HUES64 (cell line): Measurements from ENCODE around the gene TARBP2.

ENCODE experiments used
- H3K27ac ChIP-seq: 2 replicates; pipeline ENCODE4 v1.7.0; 2013; ENCODE audit warnings: low read depth, low read length, inconsistent platforms
- H3K27me3 ChIP-seq: 2 replicates; pipeline ENCODE4 v1.6.1; 2013; ENCODE audit warnings: mild to moderate bottlenecking, low read length; ENCODE audit not compliant: insufficient read depth
- H3K36me3 ChIP-seq: 2 replicates; pipeline ENCODE4 v1.6.1; 2013; ENCODE audit warnings: mild to moderate bottlenecking, low read length; ENCODE audit not compliant: insufficient read depth
- H3K4me1 ChIP-seq: 2 replicates; pipeline ENCODE4 v1.6.1; 2013; ENCODE audit warnings: mild to moderate bottlenecking, low read length, moderate library complexity; ENCODE audit not compliant: insufficient read depth
- H3K4me3 ChIP-seq: 2 replicates; pipeline ENCODE4 v1.5.1; 2013; ENCODE audit warnings: mild to moderate bottlenecking, low read length, moderate library complexity
- H3K9ac ChIP-seq: 2 replicates; pipeline ENCODE4 v1.6.1; 2013; ENCODE audit warnings: mild to moderate bottlenecking, low read depth, low read length
- H3K9me3 ChIP-seq: 2 replicates; pipeline ENCODE4 v1.6.1; 2013; ENCODE audit warnings: low read depth, low read length; ENCODE audit not compliant: insufficient read depth
- WGBS: fragments of 150-250, 120-280 bp; methylation state at CpG from one replicate; pipeline ENCODE4 v1.1.7; 2013; ENCODE audit warnings: missing lambda C conversion rate; 5-methylcytosine and 5-hydroxymethylcytosine counted together

Gene TARBP2

GRCh38 chr12:53506450-53506785, 5.3 kb downstream of the TARBP2 start:
- 80% methylated on average over 2 of the region's 2 CpGs for WGBS
- no peaks in the 10 kb centered on the region for H3K27me3 ChIP-seq
- peaks cover 46% of the 10 kb centered on the region for H3K36me3 ChIP-seq
- no peaks in the 10 kb centered on the region for H3K9me3 ChIP-seq
- H3K9ac ChIP-seq = no peak overlapping the region
- no peak overlapping the region for H3K4me3 ChIP-seq
- peaks cover 5% of the 10 kb centered on the region; the same call in 1 of the 2 replicates for H3K4me1 ChIP-seq
- no peak overlapping the region for H3K27ac ChIP-seq

GRCh38 chr12:53506881-53507602, 6.0 kb downstream of the TARBP2 start, which contains the start of gene NPFF:
NPFF (minus strand) TSS chr12:53507484; CDS start chr12:53507474, 10 bp downstream.
- H3K36me3 ChIP-seq = peaks cover 52% of the 10 kb centered on the region
- H3K9me3 ChIP-seq = no peaks in the 10 kb centered on the region
- H3K4me3 ChIP-seq = no peak within 1 kb of the TSS
- H3K27ac ChIP-seq = no peak within 1 kb of the TSS
- WGBS = 88% methylated on average over 9 of the region's 9 CpGs
- H3K4me1 ChIP-seq = no peaks in the 10 kb centered on the region; the same call in 1 of the 2 replicates
- H3K9ac ChIP-seq = peak within 1 kb of the TSS; percentile 26; the same call in 1 of the 2 replicates
- no peaks in the 10 kb centered on the region for H3K27me3 ChIP-seq

DNA sequence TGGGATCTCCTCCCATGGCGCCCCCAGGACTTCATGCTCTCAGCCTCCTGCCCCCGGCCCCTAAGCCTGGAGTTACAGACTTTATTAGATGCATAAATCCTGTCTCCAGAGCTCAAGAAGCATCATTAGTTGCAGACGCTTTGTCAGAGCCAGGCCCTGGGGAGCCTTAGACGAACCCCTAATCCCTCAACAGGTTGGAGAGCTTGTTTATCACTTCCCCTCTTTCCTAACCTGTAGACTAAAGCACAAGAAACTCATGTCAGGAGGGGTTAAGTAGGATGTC, 6.5 kb downstream of the TARBP2 start:
- no peak overlapping the region for H3K9ac ChIP-seq
- H3K9me3 ChIP-seq = no peaks in the 10 kb centered on the region
- H3K4me3 ChIP-seq = no peak overlapping the region
- no peaks in the 10 kb centered on the region for H3K4me1 ChIP-seq
- no peak overlapping the region for H3K27ac ChIP-seq
- no peaks in the 10 kb centered on the region for H3K27me3 ChIP-seq
- 82% methylated on average over 4 of the region's 4 CpGs for WGBS
- H3K36me3 ChIP-seq = peaks cover 57% of the 10 kb centered on the region

DNA sequence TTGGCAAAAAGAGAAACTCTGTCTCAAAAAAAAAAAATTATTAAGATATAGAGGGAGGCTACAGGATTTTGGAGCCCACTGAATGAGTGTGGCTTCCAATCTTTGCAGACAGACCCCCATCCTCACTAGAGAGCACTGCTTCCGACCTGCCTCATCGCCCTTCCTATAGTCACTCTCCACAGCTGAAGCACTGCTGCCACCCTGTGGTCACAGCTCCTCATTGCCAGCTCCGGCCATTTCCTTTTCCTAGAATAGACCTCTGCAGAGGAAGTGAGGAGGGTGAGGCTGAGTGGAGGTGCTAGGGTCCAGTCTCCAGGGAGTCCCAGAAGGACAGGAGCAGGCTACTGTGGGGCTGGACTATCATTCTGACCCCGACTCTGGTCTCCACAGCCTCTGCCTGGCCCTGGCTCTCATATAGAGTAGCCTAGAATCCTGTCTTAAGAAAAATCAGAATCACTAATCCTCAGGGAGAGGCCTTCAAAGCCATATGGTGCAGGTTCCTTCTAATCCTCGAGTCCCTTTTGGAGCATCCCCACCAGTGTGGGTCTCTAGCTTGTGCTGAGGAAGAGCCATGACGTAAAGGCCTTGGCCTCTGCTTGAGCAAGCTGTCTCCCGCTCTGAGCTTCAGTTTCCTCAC, 7.6 kb downstream of the TARBP2 start:
- Histone ChIP-seq H3K27ac (no peak overlapping the region), H3K27me3 (no peaks in the 10 kb centered on the region), H3K9me3 (no peaks in the 10 kb centered on the region), H3K36me3 (peaks cover 64% of the 10 kb centered on the region), H3K4me1 (no peaks in the 10 kb centered on the region), H3K9ac (no peak overlapping the region), H3K4me3 (no peak overlapping the region)
- WGBS = 40% methylated on average over 7 of the region's 7 CpGs

GRCh38 chr12:53510181-53510812, 9.2 kb downstream of the TARBP2 start:
- Histone ChIP-seq H3K9me3 (no peaks in the 10 kb centered on the region), H3K4me1 (no peaks in the 10 kb centered on the region), H3K27me3 (no peaks in the 10 kb centered on the region), H3K36me3 (peaks cover 64% of the 10 kb centered on the region), H3K27ac (no peak overlapping the region), H3K9ac (no peak overlapping the region), H3K4me3 (no peak overlapping the region)
- 96% methylated on average over 9 of the region's 9 CpGs for WGBS

DNA sequence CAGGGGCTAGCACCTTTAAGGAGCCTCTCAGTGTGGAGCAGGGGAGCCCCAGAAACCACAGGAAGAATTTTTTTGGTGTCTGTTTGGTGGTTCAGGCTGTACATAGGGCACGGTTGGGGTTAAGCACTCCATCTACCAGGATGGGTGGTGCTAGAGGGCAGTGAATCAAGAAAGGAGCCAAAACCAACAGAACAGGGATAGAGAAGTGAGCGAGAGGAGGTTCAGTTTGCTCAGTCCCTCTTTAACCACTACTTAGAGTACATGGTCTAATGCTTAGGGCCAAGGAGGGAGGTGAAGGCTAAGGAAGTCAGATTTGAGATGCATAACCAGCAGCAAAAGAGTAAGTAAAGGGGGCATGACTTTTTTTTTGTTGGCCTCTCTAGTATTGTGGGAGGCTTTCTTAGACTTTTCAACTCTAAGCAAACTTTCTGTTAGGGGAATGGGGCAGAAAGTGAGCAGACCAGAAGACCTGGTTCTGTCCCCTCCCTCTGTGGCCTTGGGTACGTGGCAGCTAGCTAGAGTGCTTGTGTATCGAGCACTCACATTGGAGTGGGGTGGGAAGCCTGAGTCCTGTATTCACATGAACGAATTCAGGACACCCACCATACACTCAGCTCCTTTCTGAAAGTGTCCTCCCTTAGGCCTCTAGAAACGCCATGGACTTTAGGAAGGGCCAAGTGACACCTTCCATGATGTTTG, 12.8 kb downstream of the TARBP2 start:
- H3K27me3 ChIP-seq = no peaks in the 10 kb centered on the region
- WGBS = 94% methylated on average over 5 of the region's 6 CpGs
- peaks cover 61% of the 10 kb centered on the region for H3K36me3 ChIP-seq
- H3K9me3 ChIP-seq = no peaks in the 10 kb centered on the region
- H3K27ac ChIP-seq = no peak overlapping the region
- H3K9ac ChIP-seq = no peak overlapping the region
- H3K4me1 ChIP-seq = no peaks in the 10 kb centered on the region
- H3K4me3 ChIP-seq = no peak overlapping the region

GRCh38 chr12:53514628-53515290, 13.7 kb downstream of the TARBP2 start:
- H3K27me3 ChIP-seq = no peaks in the 10 kb centered on the region
- no peak overlapping the region for H3K27ac ChIP-seq
- H3K9me3 ChIP-seq = no peaks in the 10 kb centered on the region
- H3K36me3 ChIP-seq = peaks cover 66% of the 10 kb centered on the region
- H3K4me3 ChIP-seq = no peak overlapping the region
- H3K9ac ChIP-seq = no peak overlapping the region
- WGBS = 92% methylated on average over 4 of the region's 6 CpGs
- H3K4me1 ChIP-seq = no peaks in the 10 kb centered on the region

GRCh38 chr12:53515291-53515680, 14.2 kb downstream of the TARBP2 start:
- Histone ChIP-seq H3K36me3 (peaks cover 71% of the 10 kb centered on the region), H3K4me1 (no peaks in the 10 kb centered on the region), H3K4me3 (no peak overlapping the region), H3K27ac (no peak overlapping the region), H3K9me3 (no peaks in the 10 kb centered on the region), H3K9ac (no peak overlapping the region), H3K27me3 (no peaks in the 10 kb centered on the region)
- 85% methylated on average over 2 of the region's 2 CpGs for WGBS

- Histone ChIP-seq H3K9me3 (no peaks in the 10 kb centered on the region), H3K4me3 (no peak overlapping the region), H3K9ac (no peak overlapping the region), H3K27ac (no peak overlapping the region), H3K36me3 (peaks cover 76% of the 10 kb centered on the region), H3K4me1 (no peaks in the 10 kb centered on the region), H3K27me3 (no peaks in the 10 kb centered on the region)
- WGBS = 91% methylated on average over 13 of the region's 13 CpGs
These were observed 15.8 kb downstream of the TARBP2 start for GRCh38 chr12:53516758-53517455.

DNA sequence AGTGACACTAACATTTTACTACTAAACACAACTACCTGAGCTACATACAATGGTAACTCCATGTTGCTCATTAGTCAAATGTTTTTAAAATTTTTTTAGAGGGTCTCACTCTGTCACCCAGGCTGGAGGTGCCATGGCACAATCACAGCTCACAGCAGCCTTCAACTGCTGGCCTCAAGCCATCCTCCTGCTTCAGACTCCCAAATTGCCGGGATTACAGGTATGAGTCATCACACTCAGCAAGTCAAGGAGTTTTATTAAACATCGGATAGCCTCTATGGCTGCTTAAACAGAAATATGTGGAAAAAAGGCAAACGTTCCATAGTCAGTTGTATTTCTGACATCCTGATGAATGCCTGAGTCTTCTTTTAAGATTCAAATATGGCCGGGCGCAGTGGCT, 17.3 kb downstream of the TARBP2 start:
- Histone ChIP-seq H3K9ac (no peak overlapping the region), H3K4me3 (no peak overlapping the region), H3K27me3 (no peaks in the 10 kb centered on the region), H3K36me3 (peaks cover 75% of the 10 kb centered on the region), H3K4me1 (no peaks in the 10 kb centered on the region), H3K27ac (no peak overlapping the region), H3K9me3 (no peaks in the 10 kb centered on the region)
- WGBS = 96% methylated on average over 5 of the region's 5 CpGs
